Mesangial cell (primary cell): ENCODE data around the gene PABPC1L. TPM values are rescaled to one million over a fixed set of nuclear protein-coding genes. Genes with fewer than 3 reads are reported as not detected.

Source experiments
- total RNA-seq: library from RNA; depleted of rRNA; stranded (reverse); fragments of >200 nt; gene quantifications from 2 replicates; pipeline ENCODE4 v1.2.3, GENCODE V29; 2015

Gene PABPC1L
- 3.6 and 12.9 TPM in 2 replicates for total RNA-seq

GRCh38 chr20:44909872-44910689 is at the start of gene PABPC1L:
Gene PABPC1L (plus strand): TSS chr20:44910060. CDS start chr20:44910144, 84 bp downstream.

DNA sequence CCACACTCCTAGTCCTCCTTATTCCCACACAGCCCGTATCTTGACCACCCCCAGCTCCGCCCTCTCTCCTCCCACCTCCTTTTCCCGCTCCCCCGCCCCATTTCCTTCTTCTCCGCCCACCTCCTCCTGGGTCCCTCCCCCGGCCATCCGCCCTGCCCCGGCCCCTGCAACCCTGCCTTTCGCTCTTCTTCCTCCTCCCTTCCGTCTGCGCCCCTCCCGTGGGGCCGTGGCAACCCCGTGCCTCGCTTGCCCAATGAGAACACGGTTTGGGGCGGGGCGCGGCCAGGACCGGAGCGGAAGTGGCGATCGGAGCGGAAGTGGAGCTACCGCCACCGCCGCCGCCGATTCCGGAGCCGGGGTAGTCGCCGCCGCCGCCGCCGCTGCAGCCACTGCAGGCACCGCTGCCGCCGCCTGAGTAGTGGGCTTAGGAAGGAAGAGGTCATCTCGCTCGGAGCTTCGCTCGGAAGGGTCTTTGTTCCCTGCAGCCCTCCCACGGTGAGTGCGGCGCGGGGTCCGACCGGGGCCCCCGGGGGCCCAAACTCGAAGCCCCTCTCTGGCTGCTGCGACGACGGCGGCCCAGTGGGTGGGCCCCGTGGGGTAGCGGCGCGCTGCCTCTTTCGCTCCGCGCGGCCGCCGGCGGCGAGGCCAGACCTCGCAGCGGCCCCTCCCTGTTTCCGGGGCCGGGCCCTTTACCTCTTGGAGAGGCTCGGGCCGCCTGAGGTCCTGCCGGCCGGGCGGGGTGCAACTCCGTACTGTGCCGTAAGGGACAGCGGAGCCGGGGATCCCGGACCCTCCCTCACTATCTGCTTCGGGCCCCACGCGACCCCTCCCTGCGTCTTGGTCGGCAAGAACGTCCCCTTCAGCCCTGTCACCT is 24.2 kb upstream of the PABPC1L start, which contains the start of gene YWHAB:
TSS of gene YWHAB (plus strand) at position 314 of the 874 bp plus-strand sequence. CDS start 15,829 bp downstream, outside the sequence.

GRCh38 chr20:44960103-44960852 is 50.4 kb downstream of the PABPC1L start, which contains the start of gene TOMM34:
Gene TOMM34 (minus strand): TSS chr20:44960397. CDS start chr20:44960333, 64 bp downstream.

GRCh38 chr20:44966030-44966961 is 56.4 kb downstream of the PABPC1L start, which contains the start of gene STK4:
Gene STK4 (plus strand): TSS chr20:44966512. CDS start chr20:44966569, 57 bp downstream.

Other genes starting within 250 kb of the PABPC1L start
- 0.25 TPM in 1 of 2 replicates, not detected in the other for gene CCN5, start 194.7 kb upstream of the PABPC1L start, total RNA-seq
- under 0.01 and 1.8 TPM in 2 replicates for gene KCNK15, start 164.2 kb upstream of the PABPC1L start, total RNA-seq
- not detected in 2 replicates for gene RIMS4, start 99.5 kb upstream of the PABPC1L start, total RNA-seq
- 70.9 and 103 TPM in 2 replicates for gene YWHAB, start 24.4 kb upstream of the PABPC1L start, total RNA-seq
- gene TOMM34, start 50.3 kb downstream of the PABPC1L start, total RNA-seq, result 44.0 and 97.0 TPM in 2 replicates
- gene STK4, start 56.5 kb downstream of the PABPC1L start, total RNA-seq, result 8.2 and 12.9 TPM in 2 replicates
- 3.0 and 6.2 TPM in 2 replicates for gene KCNS1, start 191.1 kb downstream of the PABPC1L start, total RNA-seq
- not detected in 2 replicates for gene WFDC5, start 205.1 kb downstream of the PABPC1L start, total RNA-seq
- gene WFDC12, start 214.4 kb downstream of the PABPC1L start, total RNA-seq, result not detected in 2 replicates